ENCODE measurements around the gene FLT1. TPM values are rescaled to one million over a fixed set of nuclear protein-coding genes. Genes with fewer than 3 reads are reported as not detected.

The FLT1 gene
- total and polyA plus RNA-seq, 7 donors: 9.0 to 38.6 (median 15.6) TPM

- Histone ChIP-seq H3K36me3 (ENCODE audit: insufficient read depth in 1 of 2, low read depth in 1 of 2) (no peaks in the 10 kb centered on the region), H3K4me1 (peaks cover 4% of the 10 kb centered on the region), H3K9me3 (no peaks in the 10 kb centered on the region), H3K4me3 (no peak overlapping the region), H3K27ac (no peak overlapping the region), H3K27me3 (ENCODE audit: insufficient read depth in 3 of 3, low read length in 2 of 3) (no peaks in the 10 kb centered on the region)
- 72 to 79% (median 76%) methylated on average over 11 of the region's 11 CpGs for WGBS, 3 donors
- TF ChIP-seq CTCF (IDR thresholded peaks at IDR 0.05): no peak
- ATAC-seq (no peak), DNase-seq (no peak)
- intact Hi-C loops (cut with DNase I): loop anchor here (10.0 kb wide), 2 partner anchors 312 to 472 kb away; no protein-coding TSS in a partner anchor
Measured at GRCh38 chr13:28322256-28322905, 172.5 kb downstream of the FLT1 start.

- H3K9me3 ChIP-seq: no peaks in the 10 kb centered on the region
- DNase-seq (no peak), ATAC-seq (no peak)
- no peak for TF ChIP-seq CTCF (IDR thresholded peaks at IDR 0.05)
- H3K36me3 ChIP-seq (ENCODE audit: insufficient read depth in 1 of 2, low read depth in 1 of 2): no peaks in the 10 kb centered on the region
- H3K27ac ChIP-seq: no peak overlapping the region
- H3K27me3 ChIP-seq (ENCODE audit: insufficient read depth in 3 of 3, low read length in 2 of 3): no peaks in the 10 kb centered on the region
- 43 to 50% (median 49%) methylated on average over 2 of the region's 2 CpGs for WGBS, 3 donors
- H3K4me1 ChIP-seq: peaks cover 4% of the 10 kb centered on the region
- no peak overlapping the region for H3K4me3 ChIP-seq
- intact Hi-C loops (cut with DNase I): loop anchor here (10.0 kb wide), 2 partner anchors 313 to 473 kb away; no protein-coding TSS in a partner anchor
Measured at GRCh38 chr13:28321756-28322155, 173.2 kb downstream of the FLT1 start.

GRCh38 chr13:28320884-28321574 is 173.9 kb downstream of the FLT1 start:
- ATAC-seq: peak in 1 of 4 donors; percentile 21
- WGBS, 3 donors: 65 to 67% (median 67%) methylated on average over 11 of the region's 11 CpGs
- TF ChIP-seq CTCF (IDR thresholded peaks at IDR 0.05): no peak
- no peak for DNase-seq
- Histone ChIP-seq H3K4me3 (no peak overlapping the region), H3K27ac (no peak overlapping the region), H3K9me3 (no peaks in the 10 kb centered on the region), H3K27me3 (ENCODE audit: insufficient read depth in 3 of 3, low read length in 2 of 3) (no peaks in the 10 kb centered on the region), H3K4me1 (peaks cover 4% of the 10 kb centered on the region), H3K36me3 (ENCODE audit: insufficient read depth in 1 of 2, low read depth in 1 of 2) (no peaks in the 10 kb centered on the region)
- intact Hi-C loops (cut with DNase I): loop anchor here (10.0 kb wide), 2 partner anchors 314 to 474 kb away; no protein-coding TSS in a partner anchor

- intact Hi-C loops (cut with DNase I): loop anchor here (10.0 kb wide), 2 partner anchors 315 to 475 kb away; no protein-coding TSS in a partner anchor
- peaks cover 4% of the 10 kb centered on the region for H3K4me1 ChIP-seq
- H3K4me3 ChIP-seq: no peak overlapping the region
- H3K27me3 ChIP-seq (ENCODE audit: insufficient read depth in 3 of 3, low read length in 2 of 3): no peaks in the 10 kb centered on the region
- DNase-seq: no peak
- H3K36me3 ChIP-seq (ENCODE audit: insufficient read depth in 1 of 2, low read depth in 1 of 2): no peaks in the 10 kb centered on the region
- no peak overlapping the region for H3K27ac ChIP-seq
- 90 to 97% (median 91%) methylated on average over 6 of the region's 6 CpGs for WGBS, 3 donors
- no peak for ATAC-seq
- no peak for TF ChIP-seq CTCF (IDR thresholded peaks at IDR 0.05)
- H3K9me3 ChIP-seq: no peaks in the 10 kb centered on the region
Measured at GRCh38 chr13:28320209-28320608, 174.7 kb downstream of the FLT1 start.

Measured in psoas muscle (tissue), 8 donors.